ENCODE data around the gene SKIL.
"Not testable (repeated sequence)": the region's sequence is repeated elsewhere in the genome, so short reads cannot be mapped to it uniquely, and the experiment has no call there.

SKIL gene

GRCh38 chr3:170357176-170358041 lies at the start of gene SKIL:
SKIL (plus strand) TSS chr3:170357715; CDS start chr3:170360332, 2,617 bp downstream.
- in situ Hi-C loops (cut with HindIII; ENCODE audit: low sequenced_read_pairs), result no loop called here

GRCh38 chr3:170309046-170309445 lies 48.5 kb upstream of the SKIL start:
- in situ Hi-C loops (cut with HindIII; ENCODE audit: low sequenced_read_pairs), result no loop called here

GRCh38 chr3:170317954-170318353 lies 39.6 kb upstream of the SKIL start:
- in situ Hi-C loops (cut with HindIII; ENCODE audit: low sequenced_read_pairs), result no loop called here

GRCh38 chr3:170320461-170321121 lies 36.9 kb upstream of the SKIL start:
- in situ Hi-C loops (cut with HindIII; ENCODE audit: low sequenced_read_pairs), result loop anchor here (5.0 kb wide), 1 partner anchor 43 kb away; no protein-coding TSS in a partner anchor

- in situ Hi-C loops (cut with HindIII; ENCODE audit: low sequenced_read_pairs), result loop anchor here (5.0 kb wide), 1 partner anchor 44 kb away; no protein-coding TSS in a partner anchor
Observed at GRCh38 chr3:170321321-170322034, 36.0 kb upstream of the SKIL start.

- in situ Hi-C loops (cut with HindIII; ENCODE audit: low sequenced_read_pairs), result loop anchor here (5.0 kb wide), 1 partner anchor 45 kb away; no protein-coding TSS in a partner anchor
Observed at GRCh38 chr3:170322566-170323269, 34.8 kb upstream of the SKIL start.

- in situ Hi-C loops (cut with HindIII; ENCODE audit: low sequenced_read_pairs), result loop anchor here (5.0 kb wide), 1 partner anchor 46 kb away; no protein-coding TSS in a partner anchor
Observed at GRCh38 chr3:170323331-170323730, 34.2 kb upstream of the SKIL start.

- in situ Hi-C loops (cut with HindIII; ENCODE audit: low sequenced_read_pairs), result loop anchor here (5.0 kb wide), 1 partner anchor 48 kb away; no protein-coding TSS in a partner anchor
Observed at GRCh38 chr3:170324962-170325361, 32.6 kb upstream of the SKIL start.

GRCh38 chr3:170327040-170327808 lies 30.3 kb upstream of the SKIL start:
- in situ Hi-C loops (cut with HindIII; ENCODE audit: low sequenced_read_pairs), result no loop called here

GRCh38 chr3:170327868-170328548 lies 29.5 kb upstream of the SKIL start:
- in situ Hi-C loops (cut with HindIII; ENCODE audit: low sequenced_read_pairs), result not testable (repeated sequence)

- in situ Hi-C loops (cut with HindIII; ENCODE audit: low sequenced_read_pairs), result no loop called here
Observed at GRCh38 chr3:170330366-170330765, 27.1 kb upstream of the SKIL start.

- in situ Hi-C loops (cut with HindIII; ENCODE audit: low sequenced_read_pairs), result no loop called here
Observed at GRCh38 chr3:170331143-170331542, 26.4 kb upstream of the SKIL start.

- in situ Hi-C loops (cut with HindIII; ENCODE audit: low sequenced_read_pairs), result loop anchor here (5.0 kb wide), 1 partner anchor 50 kb away; no protein-coding TSS in a partner anchor
Observed at GRCh38 chr3:170337420-170337819, 20.1 kb upstream of the SKIL start.

- in situ Hi-C loops (cut with HindIII; ENCODE audit: low sequenced_read_pairs), result loop anchor here (5.0 kb wide), 1 partner anchor 48 kb away; no protein-coding TSS in a partner anchor
Observed at GRCh38 chr3:170338690-170339340, 18.7 kb upstream of the SKIL start.

- in situ Hi-C loops (cut with HindIII; ENCODE audit: low sequenced_read_pairs), result not testable (repeated sequence)
Observed at GRCh38 chr3:170342273-170342672, 15.2 kb upstream of the SKIL start.

- in situ Hi-C loops (cut with HindIII; ENCODE audit: low sequenced_read_pairs), result not testable (repeated sequence)
Observed at GRCh38 chr3:170343859-170344258, 13.7 kb upstream of the SKIL start.

GRCh38 chr3:170344971-170345370 lies 12.5 kb upstream of the SKIL start:
- in situ Hi-C loops (cut with HindIII; ENCODE audit: low sequenced_read_pairs), result no loop called here
